ENCODE measurements around the gene KCND2.

Gene KCND2

GRCh38 chr7:120464104-120464503, 191.1 kb downstream of the KCND2 start:
- no peak overlapping the region for H3K4me3 ChIP-seq (ENCODE audit: control insufficient read depth, low read depth, low read length)
- TF ChIP-seq CTCF (IDR thresholded peaks at IDR 0.05; ENCODE audit: control insufficient read depth, insufficient read depth, low read depth, low read length, missing control alignments): no peak
- no peak for DNase-seq (ENCODE audit: low read depth)

GRCh38 chr7:120467676-120468075, 194.7 kb downstream of the KCND2 start:
- DNase-seq (ENCODE audit: low read depth): no peak
- no peak overlapping the region for H3K4me3 ChIP-seq (ENCODE audit: control insufficient read depth, low read depth, low read length)
- TF ChIP-seq CTCF (IDR thresholded peaks at IDR 0.05; ENCODE audit: control insufficient read depth, insufficient read depth, low read depth, low read length, missing control alignments): no peak

- TF ChIP-seq CTCF (IDR thresholded peaks at IDR 0.05; ENCODE audit: control insufficient read depth, insufficient read depth, low read depth, low read length, missing control alignments): no peak
- no peak overlapping the region for H3K4me3 ChIP-seq (ENCODE audit: control insufficient read depth, low read depth, low read length)
- no peak for DNase-seq (ENCODE audit: low read depth)
Observed at GRCh38 chr7:120468611-120469010, 195.6 kb downstream of the KCND2 start.

GRCh38 chr7:120472892-120473291, 199.9 kb downstream of the KCND2 start:
- no peak for DNase-seq (ENCODE audit: low read depth)
- no peak for TF ChIP-seq CTCF (IDR thresholded peaks at IDR 0.05; ENCODE audit: control insufficient read depth, insufficient read depth, low read depth, low read length, missing control alignments)
- no peak overlapping the region for H3K4me3 ChIP-seq (ENCODE audit: control insufficient read depth, low read depth, low read length)

- H3K4me3 ChIP-seq (ENCODE audit: control insufficient read depth, low read depth, low read length): no peak overlapping the region
- TF ChIP-seq CTCF (IDR thresholded peaks at IDR 0.05; ENCODE audit: control insufficient read depth, insufficient read depth, low read depth, low read length, missing control alignments): no peak
- DNase-seq (ENCODE audit: low read depth): no peak
Observed at GRCh38 chr7:120473352-120473751, 200.4 kb downstream of the KCND2 start.

- no peak for DNase-seq (ENCODE audit: low read depth)
- no peak for TF ChIP-seq CTCF (IDR thresholded peaks at IDR 0.05; ENCODE audit: control insufficient read depth, insufficient read depth, low read depth, low read length, missing control alignments)
- H3K4me3 ChIP-seq (ENCODE audit: control insufficient read depth, low read depth, low read length): no peak overlapping the region
Observed at GRCh38 chr7:120475994-120476393, 203.0 kb downstream of the KCND2 start.

GRCh38 chr7:120480472-120480871, 207.5 kb downstream of the KCND2 start:
- no peak for DNase-seq (ENCODE audit: low read depth)
- TF ChIP-seq CTCF (IDR thresholded peaks at IDR 0.05; ENCODE audit: control insufficient read depth, insufficient read depth, low read depth, low read length, missing control alignments): no peak
- H3K4me3 ChIP-seq (ENCODE audit: control insufficient read depth, low read depth, low read length): no peak overlapping the region

All from AG09309 (cell line).